Coronary artery (tissue), 2 donors: ENCODE results near the gene SPDYE4.

Experiments used
- DNase-seq: peaks from one replicate; pipeline ENCODE4 v3.0.0-alpha.2; 2017; ENCODE audit warnings: low spot score
- H3K27ac ChIP-seq, 2 donors: fragments of 200-600 bp; sonication (generic); one replicate each; pipeline ENCODE4 v1.5.1; 2016 to 2019
- H3K4me3 ChIP-seq: fragments of 200-600 bp; sonication (generic); 2 replicates; pipeline ENCODE4 v1.5.1; 2016; ENCODE audit warnings: mild to moderate bottlenecking, moderate library complexity
- CTCF ChIP-seq: fragments of 200-600 bp; sonication (generic); IDR thresholded peaks from one replicate; pipeline ENCODE4 v1.5.1; 2019; ENCODE audit warnings: antibody characterized with exemption

SPDYE4 gene

DNA sequence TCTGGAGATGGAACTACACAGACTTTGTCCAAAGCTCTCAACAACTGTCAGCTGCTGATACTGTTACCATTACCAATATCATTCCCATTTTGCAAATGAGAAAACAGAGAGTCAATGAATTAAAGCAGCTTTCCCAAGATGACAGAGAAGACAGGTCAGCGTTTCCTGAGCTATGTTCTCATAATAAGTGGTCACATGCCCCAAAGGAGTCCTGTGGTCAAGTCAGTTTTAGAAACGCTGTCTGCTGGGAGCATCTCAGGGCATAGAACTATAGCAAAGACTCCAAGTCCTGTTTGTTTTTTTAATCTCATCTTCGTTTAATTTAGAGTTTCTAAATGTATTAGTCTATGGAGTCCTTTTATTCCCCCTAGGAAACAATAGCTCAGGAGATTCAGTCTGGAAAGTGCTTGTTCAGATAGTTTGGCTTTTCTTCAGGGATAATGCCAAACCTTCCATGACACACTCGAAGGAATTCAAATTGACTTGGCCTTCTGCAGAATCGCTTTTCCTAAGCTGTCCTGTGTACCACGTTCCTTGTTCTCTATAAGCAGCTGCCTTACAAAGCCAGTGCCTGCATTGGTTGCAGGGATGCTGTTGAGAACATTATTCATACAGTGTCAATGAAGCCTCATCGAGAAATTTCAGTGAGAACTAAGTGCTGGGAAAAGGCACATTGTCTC lies 25.8 kb downstream of the SPDYE4 start:
- TF ChIP-seq CTCF = no peak
- no peak for DNase-seq
- Histone ChIP-seq H3K27ac (peak overlapping the region; percentile 28 to 56), H3K4me3 (no peak overlapping the region)

- no peak overlapping the region for H3K4me3 ChIP-seq
- H3K27ac ChIP-seq = no peak overlapping the region
- DNase-seq = no peak
- no peak for TF ChIP-seq CTCF
Measured at GRCh38 chr17:8729860-8730259, 28.5 kb downstream of the SPDYE4 start.

DNA sequence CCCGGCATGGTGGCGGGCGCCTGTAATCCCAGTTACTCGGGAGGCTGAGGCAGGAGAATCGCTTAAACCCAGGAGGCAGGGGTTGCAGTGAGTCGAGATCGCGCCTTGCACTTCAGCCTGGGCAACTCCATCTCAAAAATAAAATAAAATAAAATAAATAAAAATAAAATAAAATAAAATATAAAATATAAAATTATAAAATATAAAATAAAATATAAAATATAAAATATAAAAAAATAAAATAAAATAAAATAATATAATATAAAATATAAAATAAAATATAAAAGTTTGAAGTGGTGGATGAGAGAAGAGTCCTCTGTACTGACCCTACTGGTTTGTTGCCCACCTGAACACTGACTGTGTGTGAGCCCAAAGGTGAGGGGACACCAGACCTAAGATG lies 28.9 kb downstream of the SPDYE4 start:
- TF ChIP-seq CTCF = no peak
- Histone ChIP-seq H3K27ac (no peak overlapping the region), H3K4me3 (no peak overlapping the region)
- no peak for DNase-seq

DNA sequence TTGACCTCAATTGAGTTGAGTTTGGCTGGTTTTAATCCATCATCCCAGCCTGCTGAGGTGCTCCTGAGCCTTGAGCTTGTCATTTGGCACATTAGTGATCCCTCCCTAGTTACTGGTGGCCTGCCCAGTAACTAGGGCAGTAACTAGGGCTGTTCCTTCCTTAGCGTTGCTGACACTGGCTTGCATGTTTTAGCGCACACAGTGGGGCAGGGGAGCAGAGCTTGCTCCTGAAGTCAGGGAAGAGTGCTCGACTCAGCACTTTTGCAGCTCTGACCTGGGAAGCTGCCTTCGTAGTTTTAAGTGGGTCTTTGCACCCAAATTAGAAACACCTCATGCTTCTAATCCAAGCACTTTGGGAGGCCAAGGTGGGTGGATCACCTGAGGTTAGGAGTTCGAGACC lies 29.4 kb downstream of the SPDYE4 start:
- peak; percentile 38 for DNase-seq
- H3K4me3 ChIP-seq = no peak overlapping the region
- H3K27ac ChIP-seq = peak overlapping the region in 1 of 2 donors; percentile 7
- no peak for TF ChIP-seq CTCF

- Histone ChIP-seq H3K27ac (peak overlapping the region in 1 of 2 donors; percentile 3), H3K4me3 (no peak overlapping the region)
- peak; percentile 62 for DNase-seq
- no peak for TF ChIP-seq CTCF
Measured at GRCh38 chr17:8728251-8728938, 30.0 kb downstream of the SPDYE4 start.

DNA sequence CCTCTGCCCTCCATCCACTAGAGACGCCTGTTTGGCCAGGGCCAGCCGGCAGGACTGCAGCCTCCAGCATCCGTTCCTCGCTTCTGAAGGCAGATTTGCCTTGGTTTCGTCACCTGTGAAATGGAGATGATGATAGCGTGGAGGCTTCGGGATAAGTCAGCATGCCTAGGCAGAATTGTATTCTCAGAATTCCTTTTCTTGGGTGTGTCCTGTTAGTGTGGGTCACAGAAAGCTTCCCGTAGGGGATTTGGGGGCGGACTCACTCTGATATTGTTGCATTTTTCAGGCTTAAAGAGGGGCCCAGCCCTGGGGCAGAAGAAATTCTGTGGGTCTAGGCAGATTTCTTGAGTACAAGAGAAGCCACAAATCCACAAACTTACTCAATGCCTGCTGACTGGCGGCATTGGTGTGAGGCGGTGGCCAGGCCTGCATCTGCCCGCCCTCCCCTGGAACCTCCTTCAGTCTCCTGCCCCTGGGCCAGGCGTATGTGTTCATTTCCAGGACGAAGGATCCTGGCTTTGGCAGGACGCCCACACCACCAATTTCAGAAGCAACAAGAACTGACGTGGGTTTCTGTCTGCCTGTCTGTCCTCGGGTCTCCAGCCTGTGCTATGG lies 31.3 kb downstream of the SPDYE4 start:
- TF ChIP-seq CTCF = no peak
- DNase-seq = peak; percentile 73
- H3K4me3 ChIP-seq = no peak overlapping the region
- H3K27ac ChIP-seq = peak overlapping the region; percentile 27 to 53
